GM23338 (cell line): ENCODE measurements around the gene NID2.

Experiments used
- CTCF ChIP-seq, 2 experiments: fragments of 200-600 bp in 1 of 2; sonication (generic) in 1 of 2; conservative IDR thresholded peaks; 2 replicates each; pipeline versions ENCODE4 v1.5.1 to v1.6.1; 2016 to 2017; ENCODE audit warnings: antibody characterized with exemption in 2 of 2, low read depth in 2 of 2, mild to moderate bottlenecking in 2 of 2, moderate library complexity in 1 of 2
- EZH2 ChIP-seq: fragments of 200-600 bp; sonication (generic); IDR thresholded peaks from one replicate; pipeline ENCODE4 v1.8.0; 2017; ENCODE audit warnings: antibody characterized with exemption, mild to moderate bottlenecking, low read depth; ENCODE audit not compliant: unreplicated experiment
- POLR2AphosphoS5 ChIP-seq: IDR thresholded peaks from 2 replicates; pipeline ENCODE4 v1.6.1; 2016; ENCODE audit warnings: antibody characterized with exemption, low read depth
- REST ChIP-seq: IDR thresholded peaks from one replicate; pipeline ENCODE4 v1.6.1; 2018; ENCODE audit warnings: antibody characterized with exemption; ENCODE audit not compliant: unreplicated experiment

- TF ChIP-seq CTCF (conservative IDR thresholded peaks at IDR 0.05; ENCODE audit: low read depth in 2 of 2) = no peak
- no peak for TF ChIP-seq REST
- TF ChIP-seq EZH2 = no peak
- no peak for TF ChIP-seq POLR2AphosphoS5
Observed at GRCh38 chr14:52054678-52055077, 14.2 kb downstream of the NID2 start.
